KMS-11 (cell line): Measurements from ENCODE around the gene IFITM5.
"Not testable (repeated sequence)": the region's sequence is repeated elsewhere in the genome, so short reads cannot be mapped to it uniquely, and the experiment has no call there.

Source experiments
- H2AFZ ChIP-seq: fragments of 200-600 bp; sonication (generic); 2 replicates; pipeline ENCODE4 v1.6.1; 2016; ENCODE audit warnings: antibody characterized with exemption, mixed run types, low read depth
- H3K27ac ChIP-seq: fragments of 200-600 bp; sonication (generic); 2 replicates; pipeline ENCODE4 v1.6.1; 2016; ENCODE audit warnings: mild to moderate bottlenecking, mixed run types
- H3K27me3 ChIP-seq: fragments of 200-600 bp; sonication (generic); 2 replicates; pipeline ENCODE4 v1.6.1; 2017; ENCODE audit warnings: mild to moderate bottlenecking, low read depth, mixed run types, moderate library complexity; ENCODE audit not compliant: insufficient read depth
- H3K36me3 ChIP-seq: fragments of 200-600 bp; sonication (generic); 2 replicates; pipeline ENCODE4 v1.6.1; 2017; ENCODE audit warnings: mild to moderate bottlenecking, mixed run types; ENCODE audit not compliant: insufficient read depth
- H3K4me1 ChIP-seq: fragments of 200-600 bp; sonication (generic); 2 replicates; pipeline ENCODE4 v1.6.1; 2016; ENCODE audit warnings: mild to moderate bottlenecking, low read depth, mixed run types; ENCODE audit not compliant: poor library complexity, severe bottlenecking
- H3K4me2 ChIP-seq: fragments of 200-600 bp; sonication (generic); 2 replicates; pipeline ENCODE4 v1.7.0; 2016; ENCODE audit warnings: mild to moderate bottlenecking, mixed run types
- H3K4me3 ChIP-seq: fragments of 200-600 bp; sonication (generic); IDR thresholded peaks from 2 replicates; pipeline ENCODE4 v1.6.1; 2017; ENCODE audit warnings: low read depth, low read length, mixed read lengths; ENCODE audit not compliant: insufficient read depth
- H3K79me2 ChIP-seq: fragments of 200-600 bp; sonication (generic); 2 replicates; pipeline ENCODE4 v1.6.1; 2016; ENCODE audit warnings: low read depth, mixed run types; ENCODE audit not compliant: insufficient read depth
- H3K9ac ChIP-seq: fragments of 200-600 bp; sonication (generic); 2 replicates; pipeline ENCODE4 v1.6.1; 2016; ENCODE audit warnings: mild to moderate bottlenecking, mixed run types
- H4K20me1 ChIP-seq: fragments of 200-600 bp; sonication (generic); 2 replicates; pipeline ENCODE4 v1.6.1; 2016; ENCODE audit warnings: mild to moderate bottlenecking, mixed run types; ENCODE audit not compliant: insufficient read depth
- CTCF ChIP-seq: fragments of 200-600 bp; sonication (generic); conservative IDR thresholded peaks from 2 replicates; pipeline ENCODE4 v1.6.1; 2017; ENCODE audit warnings: low read depth, mild to moderate bottlenecking, antibody characterized with exemption, low read length, moderate library complexity, mixed read lengths

The IFITM5 gene

GRCh38 chr11:335779-336658 is 36.7 kb upstream of the IFITM5 start:
- Histone ChIP-seq H3K27me3 (peaks cover 83% of the 10 kb centered on the region), H3K27ac (no peak overlapping the region), H3K79me2 (no peaks in the 10 kb centered on the region), H4K20me1 (no peaks in the 10 kb centered on the region), H3K4me2 (no peak overlapping the region), H3K4me1 (peaks cover 11% of the 10 kb centered on the region), H3K9ac (no peak overlapping the region), H3K4me3 (no peak overlapping the region), H3K36me3 (no peaks in the 10 kb centered on the region), H2AFZ (no peak overlapping the region)
- TF ChIP-seq CTCF = no peak

GRCh38 chr11:334264-334994 is 35.1 kb upstream of the IFITM5 start:
- Histone ChIP-seq H3K27ac (no peak overlapping the region), H3K4me2 (no peak overlapping the region), H3K4me1 (peaks cover 26% of the 10 kb centered on the region), H3K79me2 (no peaks in the 10 kb centered on the region), H3K9ac (no peak overlapping the region), H2AFZ (no peak overlapping the region), H3K36me3 (no peaks in the 10 kb centered on the region), H3K27me3 (peaks cover 83% of the 10 kb centered on the region), H4K20me1 (no peaks in the 10 kb centered on the region), H3K4me3 (no peak overlapping the region)
- TF ChIP-seq CTCF = no peak

GRCh38 chr11:333616-334263 is 34.4 kb upstream of the IFITM5 start:
- not testable (repeated sequence) for H2AFZ ChIP-seq

GRCh38 chr11:332651-333480 is 33.5 kb upstream of the IFITM5 start:
- peaks cover 28% of the 10 kb centered on the region for H3K4me1 ChIP-seq
- no peaks in the 10 kb centered on the region for H4K20me1 ChIP-seq
- no peak for TF ChIP-seq CTCF
- no peak overlapping the region for H3K9ac ChIP-seq
- no peak overlapping the region for H3K4me3 ChIP-seq
- no peak overlapping the region for H3K27ac ChIP-seq
- H3K36me3 ChIP-seq = no peaks in the 10 kb centered on the region
- H3K79me2 ChIP-seq = no peaks in the 10 kb centered on the region
- H2AFZ ChIP-seq = no peak overlapping the region
- no peak overlapping the region for H3K4me2 ChIP-seq
- peaks cover 81% of the 10 kb centered on the region for H3K27me3 ChIP-seq

More at GRCh38 chr11:333616-334263, 34.4 kb upstream of the IFITM5 start:
- H3K79me2 ChIP-seq, H3K4me2 ChIP-seq, H3K4me3 ChIP-seq, H3K27ac ChIP-seq, H3K9ac ChIP-seq, H4K20me1 ChIP-seq, H3K36me3 ChIP-seq: not testable (repeated sequence)
- Histone ChIP-seq H3K27me3 (peaks cover 82% of the 10 kb centered on the region), H3K4me1 (peaks cover 28% of the 10 kb centered on the region)
